ENCODE data around the gene STX11.
A peak's percentile ranks its signal among the peaks of the same experiment; 100 is the strongest.

Gene STX11

DNA sequence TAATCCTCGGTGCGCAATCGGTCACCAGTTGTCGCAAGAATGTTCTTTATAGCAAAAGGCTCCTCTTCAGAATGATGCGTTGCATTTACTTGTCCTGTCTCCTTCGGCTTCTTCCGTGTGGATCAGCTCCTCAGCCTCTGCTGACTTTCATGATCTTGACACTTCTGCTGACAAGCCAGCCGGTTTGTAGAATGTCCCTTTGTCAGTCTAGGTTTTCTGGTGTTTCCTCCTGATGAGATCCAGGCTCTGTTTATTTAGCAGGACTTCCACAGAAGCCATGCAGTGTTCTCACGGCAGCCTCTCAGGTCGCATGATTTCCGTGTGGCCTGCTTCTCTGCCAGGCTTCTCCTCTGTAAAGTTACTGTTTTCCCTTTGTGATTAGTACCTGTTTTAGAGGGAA lies 66.9 kb downstream of the STX11 start:
- peak overlapping the region; percentile 81 for H3K4me3 ChIP-seq (ENCODE audit: low read depth, low read length)

DNA sequence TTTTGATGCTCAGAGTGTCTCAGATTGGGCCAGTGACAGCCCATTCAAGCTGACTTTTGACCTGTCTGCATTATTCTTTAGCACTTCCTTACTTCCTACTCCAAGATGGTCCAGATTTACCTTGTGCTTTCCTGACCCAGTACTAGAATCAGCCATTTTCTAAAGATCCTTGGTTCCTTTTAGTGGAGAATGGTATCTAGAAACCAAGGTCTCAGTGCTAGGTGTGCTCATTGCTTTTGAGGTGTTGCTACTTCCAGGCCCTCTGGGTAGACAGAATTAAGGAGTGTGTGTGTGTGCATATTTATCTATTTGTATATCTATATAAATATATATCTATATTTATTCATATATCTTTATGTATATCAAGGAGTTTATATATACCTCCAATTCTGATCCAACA lies 67.5 kb downstream of the STX11 start:
- TF ChIP-seq, protein P1, sequence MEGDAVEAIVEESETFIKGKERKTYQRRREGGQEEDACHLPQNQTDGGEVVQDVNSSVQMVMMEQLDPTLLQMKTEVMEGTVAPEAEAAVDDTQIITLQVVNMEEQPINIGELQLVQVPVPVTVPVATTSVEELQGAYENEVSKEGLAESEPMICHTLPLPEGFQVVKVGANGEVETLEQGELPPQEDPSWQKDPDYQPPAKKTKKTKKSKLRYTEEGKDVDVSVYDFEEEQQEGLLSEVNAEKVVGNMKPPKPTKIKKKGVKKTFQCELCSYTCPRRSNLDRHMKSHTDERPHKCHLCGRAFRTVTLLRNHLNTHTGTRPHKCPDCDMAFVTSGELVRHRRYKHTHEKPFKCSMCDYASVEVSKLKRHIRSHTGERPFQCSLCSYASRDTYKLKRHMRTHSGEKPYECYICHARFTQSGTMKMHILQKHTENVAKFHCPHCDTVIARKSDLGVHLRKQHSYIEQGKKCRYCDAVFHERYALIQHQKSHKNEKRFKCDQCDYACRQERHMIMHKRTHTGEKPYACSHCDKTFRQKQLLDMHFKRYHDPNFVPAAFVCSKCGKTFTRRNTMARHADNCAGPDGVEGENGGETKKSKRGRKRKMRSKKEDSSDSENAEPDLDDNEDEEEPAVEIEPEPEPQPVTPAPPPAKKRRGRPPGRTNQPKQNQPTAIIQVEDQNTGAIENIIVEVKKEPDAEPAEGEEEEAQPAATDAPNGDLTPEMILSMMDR (IDR thresholded peaks at IDR 0.05; ENCODE audit: low read depth, low read length): no peak
- no peaks in the 10 kb centered on the region for H3K9me3 ChIP-seq
- no peaks in the 10 kb centered on the region for H3K4me1 ChIP-seq
- H3K4me3 ChIP-seq (ENCODE audit: low read depth, low read length): no peak overlapping the region
- no peaks in the 10 kb centered on the region for H3K27me3 ChIP-seq
- DNase-seq: no peak
- H3K36me3 ChIP-seq: no peaks in the 10 kb centered on the region

More for the DNA sequence above, 66.9 kb downstream of the STX11 start:
- TF ChIP-seq, protein P1 (IDR thresholded peaks at IDR 0.05; ENCODE audit: low read depth, low read length): no peak
- DNase-seq: no peak
- H3K36me3 ChIP-seq: no peaks in the 10 kb centered on the region
- no peaks in the 10 kb centered on the region for H3K27me3 ChIP-seq
- H3K4me1 ChIP-seq: no peaks in the 10 kb centered on the region
- H3K9me3 ChIP-seq: no peaks in the 10 kb centered on the region

DNA sequence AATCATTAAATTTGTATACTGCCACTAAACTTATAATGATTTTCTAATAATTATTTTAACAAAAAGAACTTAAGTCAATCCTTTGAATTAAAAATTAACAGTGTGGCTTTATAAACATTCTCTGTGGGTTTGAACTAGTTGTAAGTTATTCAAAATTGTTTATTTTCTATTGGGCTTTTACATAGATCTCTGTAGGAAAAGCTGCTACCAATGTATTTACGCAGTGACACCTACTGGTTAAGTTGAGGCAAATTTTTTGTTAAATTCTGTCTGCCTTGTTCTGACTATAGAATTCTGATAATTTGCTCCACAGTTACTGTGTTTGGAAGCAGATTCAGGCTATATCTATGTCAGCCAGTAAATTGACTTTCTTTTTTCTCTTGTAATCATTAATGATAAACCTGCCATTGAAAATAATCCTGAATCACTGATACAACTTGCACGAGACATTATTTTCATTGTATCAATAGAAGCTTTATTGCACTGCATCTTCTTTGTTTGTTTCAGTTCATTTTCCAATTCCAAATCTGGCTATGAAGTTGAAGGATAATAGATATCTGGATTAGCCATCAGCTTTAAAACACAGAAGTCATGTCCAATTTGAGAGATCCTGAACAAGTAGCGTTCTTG lies 68.9 kb downstream of the STX11 start:
- H3K4me3 ChIP-seq (ENCODE audit: low read depth, low read length): no peak overlapping the region
- H3K4me1 ChIP-seq: no peaks in the 10 kb centered on the region
- no peaks in the 10 kb centered on the region for H3K27me3 ChIP-seq
- no peaks in the 10 kb centered on the region for H3K9me3 ChIP-seq
- DNase-seq: no peak
- TF ChIP-seq, protein P1 (IDR thresholded peaks at IDR 0.05; ENCODE audit: low read depth, low read length): peak; percentile 55
- H3K36me3 ChIP-seq: no peaks in the 10 kb centered on the region

DNA sequence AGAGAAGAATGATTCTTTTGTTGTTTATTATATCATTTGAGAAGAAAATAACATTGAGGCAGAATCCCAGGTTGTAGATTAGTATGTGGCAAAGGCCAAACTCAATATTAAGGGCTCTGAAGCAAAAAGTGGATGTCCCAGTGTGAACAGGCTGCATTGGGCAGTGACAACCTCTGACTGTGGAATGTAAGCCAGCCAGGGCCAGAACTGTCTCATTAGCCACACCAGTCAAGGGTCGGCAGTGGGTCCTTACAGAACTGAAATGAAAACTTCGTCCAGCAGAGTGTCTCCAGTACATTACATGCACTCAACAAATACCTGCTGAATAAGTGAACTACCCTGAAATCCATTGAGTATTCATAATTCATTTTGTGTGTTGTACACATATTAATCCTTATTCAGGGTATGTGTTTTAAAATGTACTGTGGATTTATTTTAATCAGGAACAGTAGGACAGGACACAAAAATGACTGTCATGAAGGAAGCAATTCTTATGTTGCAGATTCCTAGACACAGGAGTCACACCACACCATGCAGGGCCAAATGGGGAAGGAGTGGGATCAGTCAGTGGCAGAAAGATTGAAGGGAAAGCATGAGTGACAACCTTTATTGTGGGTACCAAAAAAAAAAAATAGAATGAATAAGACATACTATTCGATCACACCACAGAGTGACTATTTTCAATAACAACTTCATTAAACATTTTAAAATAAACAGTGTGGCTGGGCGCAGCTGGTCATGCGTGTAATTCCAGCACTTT lies 69.9 kb downstream of the STX11 start:
- Histone ChIP-seq H3K4me1 (no peaks in the 10 kb centered on the region), H3K9me3 (no peaks in the 10 kb centered on the region), H3K27me3 (no peaks in the 10 kb centered on the region), H3K4me3 (ENCODE audit: low read depth, low read length) (no peak overlapping the region), H3K36me3 (no peaks in the 10 kb centered on the region)
- DNase-seq: no peak
- TF ChIP-seq, protein P1 (IDR thresholded peaks at IDR 0.05; ENCODE audit: low read depth, low read length): no peak

- Histone ChIP-seq H3K9me3 (no peaks in the 10 kb centered on the region), H3K36me3 (no peaks in the 10 kb centered on the region), H3K27me3 (no peaks in the 10 kb centered on the region), H3K4me3 (ENCODE audit: low read depth, low read length) (no peak overlapping the region), H3K4me1 (no peaks in the 10 kb centered on the region)
- TF ChIP-seq, protein P1 (IDR thresholded peaks at IDR 0.05; ENCODE audit: low read depth, low read length): no peak
- no peak for DNase-seq
Observed at GRCh38 chr6:144223686-144224085, 73.4 kb downstream of the STX11 start.

DNA sequence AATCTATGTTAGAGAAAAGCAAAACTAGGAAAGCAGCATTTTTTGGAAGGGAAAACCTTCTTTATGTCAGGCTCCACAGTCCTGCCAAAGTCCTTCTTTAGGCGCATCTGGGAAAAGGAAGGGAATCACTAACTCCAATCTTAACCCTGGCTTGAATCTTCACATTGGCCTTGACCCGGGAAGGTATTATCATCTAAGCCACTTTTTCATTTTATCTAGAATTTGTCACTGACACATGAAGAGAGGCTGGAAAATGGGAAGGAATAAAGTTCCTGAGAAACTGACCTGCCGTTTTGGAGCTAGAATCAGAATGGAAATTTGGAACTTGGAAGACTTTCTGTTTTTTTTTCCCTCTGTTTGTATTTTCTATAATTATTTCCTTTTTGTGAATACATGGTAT lies 81.4 kb downstream of the STX11 start:
- TF ChIP-seq, protein P1 (IDR thresholded peaks at IDR 0.05; ENCODE audit: low read depth, low read length): no peak
- Histone ChIP-seq H3K36me3 (no peaks in the 10 kb centered on the region), H3K4me1 (no peaks in the 10 kb centered on the region), H3K9me3 (no peaks in the 10 kb centered on the region), H3K27me3 (no peaks in the 10 kb centered on the region), H3K4me3 (ENCODE audit: low read depth, low read length) (no peak overlapping the region)
- no peak for DNase-seq

Measured in BE2C (cell line).